B cell (primary cell): Measurements from ENCODE around the gene TSC22D2. TPM values are rescaled to one million over a fixed set of nuclear protein-coding genes. Genes with fewer than 3 reads are reported as not detected.

Source experiments
- ATAC-seq: fragments of 200-7000 bp; cut with Tn5 transposase; one replicate; pipeline ENCODE4 v1.10.0; 2021; ENCODE audit warnings: low read depth, mild to moderate bottlenecking, moderate number of reproducible peaks, moderate library complexity
- CTCF ChIA-PET: fragments of 350-600 bp; sonication (Branson Sonifier 250); formaldehyde crosslinking; loops from one replicate; lab custom pipeline; 2021; ENCODE audit warnings: antibody characterized with exemption, inconsistent platforms; lab: Charles Lee
- POLR2A ChIA-PET: fragments of 350-600 bp; sonication (Branson Sonifier 250); formaldehyde crosslinking; loops from one replicate; lab custom pipeline; 2021; ENCODE audit warnings: antibody characterized with exemption; lab: Charles Lee
- DNase-seq: peaks from one replicate; pipeline ENCODE4 v3.0.0; 2013
- H2AFZ ChIP-seq: 2 replicates; pipeline ENCODE4 v1.6.1; 2012; ENCODE audit warnings: mild to moderate bottlenecking, low read depth, low read length; ENCODE audit not compliant: insufficient read depth, poor library complexity, severe bottlenecking
- H3K27ac ChIP-seq, 2 donors: 1 replicate in 1 of 2; 2 replicates in 1 of 2; pipeline ENCODE4 v1.5.1; 2012 to 2013; ENCODE audit warnings: low read length in 2 of 2, mild to moderate bottlenecking in 2 of 2, moderate library complexity in 1 of 2
- H3K27me3 ChIP-seq, 4 experiments: fragments of 200-600 bp in 1 of 4; sonication (generic) in 1 of 4; replicated peaks in 1 of 4; 1 replicate in 2 of 4; 2 replicates in 2 of 4; pipeline versions ENCODE4 v1.6.1 to v1.7.0; 2013 to 2016; ENCODE audit warnings: low read length in 3 of 4, mild to moderate bottlenecking in 2 of 4, mixed read lengths in 1 of 4, moderate library complexity in 1 of 4; ENCODE audit not compliant: insufficient read depth in 4 of 4, control insufficient read depth in 3 of 4; ENCODE audit errors: control extremely low read depth in 1 of 4
- H3K36me3 ChIP-seq, 2 experiments: replicated peaks in 1 of 2; 1 replicate in 1 of 2; 2 replicates in 1 of 2; pipeline versions ENCODE4 v1.6.1 to v1.7.1; 2013; ENCODE audit warnings: low read length in 1 of 2; ENCODE audit not compliant: insufficient read depth in 2 of 2, control insufficient read depth in 1 of 2; ENCODE audit errors: control extremely low read depth in 1 of 2, extremely low read depth in 1 of 2
- H3K4me1 ChIP-seq, 2 donors: fragments of 200-600 bp in 1 of 2; sonication (generic) in 1 of 2; 1 replicate in 1 of 2; 2 replicates in 1 of 2; pipeline versions ENCODE4 v1.5.1 to v1.6.1; 2013 to 2017; ENCODE audit warnings: low read length in 2 of 2; ENCODE audit not compliant: control insufficient read depth in 2 of 2, insufficient read depth in 2 of 2
- H3K4me2 ChIP-seq: replicated peaks from 2 replicates; pipeline ENCODE3; 2012; ENCODE audit warnings: mild to moderate bottlenecking, low read depth, low read length; ENCODE audit not compliant: poor library complexity, severe bottlenecking
- H3K4me3 ChIP-seq, 5 experiments: fragments of 200-600 bp in 1 of 5; sonication (generic) in 1 of 5; 1 replicate in 3 of 5; 2 replicates in 2 of 5; pipeline versions ENCODE4 v1.5.1 to v1.7.0; 2011 to 2016; ENCODE audit warnings: low read length in 4 of 5, mild to moderate bottlenecking in 4 of 5, low read depth in 2 of 5, control low read depth in 1 of 5, moderate library complexity in 1 of 5; ENCODE audit not compliant: insufficient read depth in 1 of 5; ENCODE audit errors: control extremely low read depth in 1 of 5, extremely low read depth in 1 of 5
- H3K79me2 ChIP-seq: fragments of 200-600 bp; sonication (generic); one replicate; pipeline ENCODE4 v1.6.0; 2016; ENCODE audit warnings: low read length; ENCODE audit not compliant: control insufficient read depth, insufficient read depth
- H3K9ac ChIP-seq: fragments of 200-600 bp; sonication (generic); 2 replicates; pipeline ENCODE4 v1.6.1; 2017; ENCODE audit warnings: mild to moderate bottlenecking, low read length, moderate library complexity
- H3K9me3 ChIP-seq, 3 donors: one replicate each; pipeline versions ENCODE4 v1.6.1 to v1.7.1; 2013; ENCODE audit warnings: low read length in 2 of 3; ENCODE audit not compliant: control insufficient read depth in 2 of 3, insufficient read depth in 1 of 3; ENCODE audit errors: control extremely low read depth in 1 of 3
- H4K20me1 ChIP-seq: 2 replicates; pipeline ENCODE4 v1.6.0; 2012; ENCODE audit warnings: mild to moderate bottlenecking, low read length; ENCODE audit not compliant: insufficient read depth, control insufficient read depth, poor library complexity, severe bottlenecking
- H3K27ac Mint-ChIP-seq: one replicate; pipeline ENCODE4 v1.8.0; 2021; ENCODE audit warnings: mixed read lengths
- H3K27me3 Mint-ChIP-seq: one replicate; pipeline ENCODE4 v1.8.0; 2021; ENCODE audit warnings: mixed read lengths
- H3K4me1 Mint-ChIP-seq: one replicate; pipeline ENCODE4 v1.8.0; 2021; ENCODE audit warnings: mixed read lengths
- H3K4me3 Mint-ChIP-seq: one replicate; pipeline ENCODE4 v1.8.0; 2021; ENCODE audit warnings: mixed read lengths
- H3K9me3 Mint-ChIP-seq: one replicate; pipeline ENCODE4 v1.8.0; 2022; ENCODE audit warnings: mixed read lengths; ENCODE audit not compliant: insufficient read depth
- CTCF ChIP-seq: fragments of 200-600 bp; IDR thresholded peaks from one replicate; pipeline ENCODE4 v1.8.0; 2022; ENCODE audit warnings: antibody characterized with exemption, mild to moderate bottlenecking
- EZH2 ChIP-seq: IDR thresholded peaks from 2 replicates; pipeline ENCODE4 v1.6.1; 2012; ENCODE audit warnings: borderline replicate concordance, low read depth, mild to moderate bottlenecking, moderate library complexity, low read length; ENCODE audit not compliant: insufficient read depth, poor library complexity, severe bottlenecking
- WGBS: methylation state at CpG from one replicate; pipeline ENCODE4 v1.1.5; 2013; ENCODE audit warnings: missing lambda C conversion rate; ENCODE audit not compliant: insufficient coverage; 5-methylcytosine and 5-hydroxymethylcytosine counted together
- intact Hi-C: fragments of 100-400 bp; cut with micrococcal nuclease; formaldehyde crosslinking; loops from one replicate; pipeline ENCODE4 v1.10.0; 2022
- polyA plus RNA-seq: library from polyadenylated mRNA; depleted of rRNA; stranded (reverse); fragments of >200 nt; gene quantifications from 2 replicates; pipeline ENCODE4 v1.2.3, GENCODE V29; 2012
- total RNA-seq, 2 donors: library from RNA; stranded (reverse); fragments of 120-200 nt in 1 of 2; gene quantifications; 1 replicate in 1 of 2; 2 replicates in 1 of 2; pipeline versions ENCODE4 v1.2.3 to v1.2.4, GENCODE V29; 2013 to 2022

The TSC22D2 gene
- total and polyA plus RNA-seq, 2 donors (not counting 1 experiment from before 2014, with no cell fraction given): 17.2 to 45.9 TPM

DNA sequence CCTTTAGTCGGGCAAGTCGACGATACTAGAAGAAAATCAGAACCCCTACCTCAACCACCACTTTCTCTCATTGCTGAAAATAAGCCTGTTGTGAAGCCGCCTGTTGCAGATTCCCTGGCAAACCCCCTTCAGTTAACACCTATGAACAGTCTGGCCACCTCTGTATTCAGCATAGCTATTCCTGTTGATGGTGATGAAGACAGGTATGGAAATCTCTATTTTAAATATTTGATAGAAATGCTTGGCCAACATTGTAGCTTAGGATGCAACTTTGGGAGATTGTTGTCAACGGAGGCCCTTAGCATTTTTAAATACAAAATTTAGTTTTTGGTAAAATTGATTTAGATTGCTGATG, 3.0 kb downstream of the TSC22D2 start:
- H3K79me2 ChIP-seq: peaks cover 69% of the 10 kb centered on the region
- peaks cover 71% of the 10 kb centered on the region for H4K20me1 ChIP-seq
- H3K9me3 Mint-ChIP-seq: no peaks in the 10 kb centered on the region
- WGBS: 0% methylated on average over 3 of the region's 5 CpGs
- peak overlapping the region; percentile 95 for H3K9ac ChIP-seq
- H3K36me3 ChIP-seq: peaks cover 3 to 9% of the 10 kb centered on the region in 2 experiments
- peak overlapping the region; percentile 95 for H3K4me2 ChIP-seq
- no peaks in the 10 kb centered on the region for H3K9me3 ChIP-seq
- peaks cover 29 to 35% of the 10 kb centered on the region in 2 donors for H3K4me1 ChIP-seq
- no peaks in the 10 kb centered on the region for H3K27me3 ChIP-seq
- CTCF ChIA-PET: interaction anchor here (0.5 to 7.6 kb wide), 5 partner anchors 15 to 900 kb away, joined by 3 to 72 read pairs (median 5); no protein-coding TSS in a partner anchor
- H3K27ac Mint-ChIP-seq: peak overlapping the region; percentile 81
- H3K4me1 Mint-ChIP-seq: peaks cover 56% of the 10 kb centered on the region
- H3K4me3 Mint-ChIP-seq: peak overlapping the region; percentile 87
- POLR2A ChIA-PET: no interaction called here
- intact Hi-C loops: loop anchor here (5.0 kb wide), 1 partner anchor 41 kb away; no protein-coding TSS in a partner anchor
- H3K4me3 ChIP-seq: peak overlapping the region; percentile 64 to 85 (median 77)
- no peaks in the 10 kb centered on the region for H3K27me3 Mint-ChIP-seq
- ATAC-seq: no peak
- no peak for TF ChIP-seq EZH2
- no peak for TF ChIP-seq CTCF
- H2AFZ ChIP-seq: no peak overlapping the region
- peak overlapping the region in 1 of 2 donors; percentile 21 for H3K27ac ChIP-seq
- DNase-seq: no peak

GRCh38 chr3:150411546-150411945, 3.4 kb downstream of the TSC22D2 start:
- Mint-ChIP-seq H3K4me3 (peak overlapping the region; percentile 87), H3K27me3 (no peaks in the 10 kb centered on the region), H3K4me1 (peaks cover 59% of the 10 kb centered on the region), H3K27ac (no peak overlapping the region), H3K9me3 (no peaks in the 10 kb centered on the region)
- H3K4me1 ChIP-seq: peaks cover 29 to 38% of the 10 kb centered on the region in 2 donors
- no peaks in the 10 kb centered on the region for H3K9me3 ChIP-seq
- no peak overlapping the region for H3K27ac ChIP-seq
- no peaks in the 10 kb centered on the region for H3K27me3 ChIP-seq
- peaks cover 76% of the 10 kb centered on the region for H4K20me1 ChIP-seq
- WGBS: 0% methylated on average over 1 of the region's 3 CpGs
- DNase-seq (no peak), ATAC-seq (no peak)
- H3K4me3 ChIP-seq: peak overlapping the region; percentile 64 to 85 (median 77)
- peaks cover 3 to 12% of the 10 kb centered on the region in 2 experiments for H3K36me3 ChIP-seq
- intact Hi-C loops: loop anchor here (5.0 kb wide), 1 partner anchor 41 kb away; no protein-coding TSS in a partner anchor
- no peak overlapping the region for H2AFZ ChIP-seq
- ChIA-PET POLR2A (no interaction called here), CTCF (interaction anchor here (0.6 to 7.6 kb wide), 6 partner anchors 15 to 615 kb away, joined by 3 to 72 read pairs (median 4); no protein-coding TSS in a partner anchor)
- H3K79me2 ChIP-seq: peaks cover 74% of the 10 kb centered on the region
- peak overlapping the region; percentile 95 for H3K9ac ChIP-seq
- TF ChIP-seq CTCF (no peak), EZH2 (no peak)
- peak overlapping the region; percentile 95 for H3K4me2 ChIP-seq
